ENCODE results near the gene OIP5.

- TF ChIP-seq POLR2A (IDR thresholded peaks at IDR 0.05; ENCODE audit: low read length), result no peak
- no peak for TF ChIP-seq GATA1 (IDR thresholded peaks at IDR 0.05; ENCODE audit: low read depth, low read length)
Measured at GRCh38 chr15:41334293-41335120, 2.1 kb upstream of the OIP5 start.
